HG03039 (cell line): Measurements from ENCODE around the gene RBL1.
"Not testable (repeated sequence)": the region's sequence is repeated elsewhere in the genome, so short reads cannot be mapped to it uniquely, and the experiment has no call there.

ENCODE experiments used
- ATAC-seq: cut with Tn5 transposase; IDR thresholded peaks from one replicate; pipeline ENCODE4 v1.9.1; 2021; ENCODE audit warnings: mild to moderate bottlenecking, moderate library complexity; ENCODE audit not compliant: unreplicated experiment

The RBL1 gene, protein sequence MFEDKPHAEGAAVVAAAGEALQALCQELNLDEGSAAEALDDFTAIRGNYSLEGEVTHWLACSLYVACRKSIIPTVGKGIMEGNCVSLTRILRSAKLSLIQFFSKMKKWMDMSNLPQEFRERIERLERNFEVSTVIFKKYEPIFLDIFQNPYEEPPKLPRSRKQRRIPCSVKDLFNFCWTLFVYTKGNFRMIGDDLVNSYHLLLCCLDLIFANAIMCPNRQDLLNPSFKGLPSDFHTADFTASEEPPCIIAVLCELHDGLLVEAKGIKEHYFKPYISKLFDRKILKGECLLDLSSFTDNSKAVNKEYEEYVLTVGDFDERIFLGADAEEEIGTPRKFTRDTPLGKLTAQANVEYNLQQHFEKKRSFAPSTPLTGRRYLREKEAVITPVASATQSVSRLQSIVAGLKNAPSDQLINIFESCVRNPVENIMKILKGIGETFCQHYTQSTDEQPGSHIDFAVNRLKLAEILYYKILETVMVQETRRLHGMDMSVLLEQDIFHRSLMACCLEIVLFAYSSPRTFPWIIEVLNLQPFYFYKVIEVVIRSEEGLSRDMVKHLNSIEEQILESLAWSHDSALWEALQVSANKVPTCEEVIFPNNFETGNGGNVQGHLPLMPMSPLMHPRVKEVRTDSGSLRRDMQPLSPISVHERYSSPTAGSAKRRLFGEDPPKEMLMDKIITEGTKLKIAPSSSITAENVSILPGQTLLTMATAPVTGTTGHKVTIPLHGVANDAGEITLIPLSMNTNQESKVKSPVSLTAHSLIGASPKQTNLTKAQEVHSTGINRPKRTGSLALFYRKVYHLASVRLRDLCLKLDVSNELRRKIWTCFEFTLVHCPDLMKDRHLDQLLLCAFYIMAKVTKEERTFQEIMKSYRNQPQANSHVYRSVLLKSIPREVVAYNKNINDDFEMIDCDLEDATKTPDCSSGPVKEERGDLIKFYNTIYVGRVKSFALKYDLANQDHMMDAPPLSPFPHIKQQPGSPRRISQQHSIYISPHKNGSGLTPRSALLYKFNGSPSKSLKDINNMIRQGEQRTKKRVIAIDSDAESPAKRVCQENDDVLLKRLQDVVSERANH

GRCh38 chr20:37095599-37096414 is at the start of gene RBL1:
RBL1 (minus strand) TSS chr20:37095997; CDS start chr20:37095928, 69 bp downstream.
- peak; percentile 71 for ATAC-seq

- no peak for ATAC-seq
Measured at GRCh38 chr20:37144856-37145404, 49.1 kb upstream of the RBL1 start.

DNA sequence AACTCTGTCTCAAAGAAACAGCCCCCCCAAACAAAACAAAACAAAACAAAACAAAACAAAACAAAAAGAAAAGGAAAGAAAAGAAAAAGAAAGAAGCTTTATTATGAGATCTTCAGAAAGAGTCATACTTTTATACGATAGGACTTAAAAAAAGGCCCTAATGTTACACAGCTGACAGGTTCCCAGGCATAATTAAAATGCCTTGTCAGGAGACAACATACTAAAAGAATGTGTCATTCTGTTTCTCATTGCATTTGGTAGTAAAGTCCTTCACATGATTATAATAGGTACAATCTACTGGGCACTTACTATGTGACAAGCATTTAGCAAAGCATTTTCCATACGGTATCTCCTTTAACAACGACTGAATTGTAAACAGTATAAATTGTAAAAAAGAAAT is 46.9 kb upstream of the RBL1 start:
- no peak for ATAC-seq

DNA sequence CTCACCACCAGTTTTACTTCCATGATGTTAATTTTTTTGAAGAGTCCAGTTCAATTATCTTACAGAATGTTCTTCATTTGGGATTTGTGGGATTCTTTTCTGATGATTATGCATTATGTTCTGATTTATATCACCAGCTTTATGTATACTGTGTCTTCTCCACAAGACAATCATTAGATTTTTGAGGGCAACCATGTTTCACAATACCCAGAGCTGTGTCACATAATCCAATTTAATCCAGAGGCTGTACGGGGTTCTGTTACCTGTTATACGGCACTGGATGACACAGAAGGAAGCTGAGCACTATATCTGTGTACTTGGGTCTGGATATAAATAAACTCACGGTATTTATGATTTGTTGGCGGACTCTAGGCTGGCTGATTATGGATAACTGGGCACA is 41.8 kb upstream of the RBL1 start:
- ATAC-seq = no peak

DNA sequence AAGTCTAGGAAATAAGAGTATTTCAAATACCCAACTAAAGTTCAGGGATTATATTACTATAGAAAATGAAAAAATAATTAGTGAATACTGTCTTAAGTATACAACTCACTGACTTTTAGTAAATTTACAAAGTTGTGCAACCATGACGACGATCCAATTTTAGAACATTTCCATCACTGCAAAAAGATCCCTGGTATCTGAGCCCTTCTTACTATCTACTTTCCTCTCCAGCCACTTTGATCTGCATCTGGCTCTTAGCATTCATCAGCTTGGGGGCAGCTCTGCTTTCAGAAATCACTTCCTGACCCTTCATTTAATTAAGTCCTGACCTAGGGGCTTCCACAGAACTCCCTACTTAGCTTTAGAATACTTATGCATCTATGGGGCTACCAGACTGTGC is 38.2 kb upstream of the RBL1 start:
- no peak for ATAC-seq

DNA sequence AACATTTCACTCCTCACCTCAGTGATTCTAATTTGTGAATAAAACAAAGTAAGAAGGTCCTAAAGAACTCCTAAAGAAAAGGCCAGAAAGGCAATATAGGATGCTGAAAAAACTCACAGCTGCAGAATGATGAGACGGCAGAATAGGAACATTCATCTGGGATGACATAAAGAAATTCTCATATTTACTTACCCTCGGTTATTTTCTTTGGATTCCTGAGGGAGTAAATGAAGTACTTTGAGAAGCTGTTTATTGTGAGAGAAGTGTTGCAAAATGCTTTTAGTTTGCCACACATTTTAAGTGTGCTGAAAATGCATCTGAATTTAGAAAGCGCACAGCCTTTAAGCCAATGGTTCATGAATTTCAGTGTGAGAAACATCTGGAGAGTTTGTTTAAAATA is 35.7 kb upstream of the RBL1 start:
- no peak for ATAC-seq

GRCh38 chr20:37128803-37129202 is 33.0 kb upstream of the RBL1 start:
- no peak for ATAC-seq

GRCh38 chr20:37126290-37126689 is 30.5 kb upstream of the RBL1 start:
- ATAC-seq = not testable (repeated sequence)

GRCh38 chr20:37123441-37123840 is 27.6 kb upstream of the RBL1 start:
- no peak for ATAC-seq

DNA sequence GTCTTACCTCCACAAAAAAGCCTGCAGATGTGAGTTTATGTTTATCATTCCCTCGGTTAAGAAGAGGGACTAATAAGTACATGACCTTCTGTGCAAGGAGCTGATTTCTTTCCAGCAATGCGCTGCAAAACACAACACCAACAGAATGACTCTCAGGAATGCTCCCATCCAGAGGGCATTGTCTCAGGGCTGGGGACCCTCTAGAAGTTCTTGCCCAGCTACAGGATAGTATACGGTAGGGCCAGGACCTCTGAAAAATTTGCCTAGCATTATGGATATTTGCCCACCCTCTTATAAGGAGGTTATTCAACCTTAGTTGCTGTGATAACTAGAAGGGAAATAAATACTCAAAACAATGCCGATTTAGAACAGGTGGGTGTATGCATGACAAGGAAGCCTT is 24.7 kb upstream of the RBL1 start:
- no peak for ATAC-seq

- ATAC-seq = no peak
Measured at GRCh38 chr20:37119356-37120036, 23.7 kb upstream of the RBL1 start.

- ATAC-seq = no peak
Measured at GRCh38 chr20:37114012-37114411, 18.2 kb upstream of the RBL1 start.

DNA sequence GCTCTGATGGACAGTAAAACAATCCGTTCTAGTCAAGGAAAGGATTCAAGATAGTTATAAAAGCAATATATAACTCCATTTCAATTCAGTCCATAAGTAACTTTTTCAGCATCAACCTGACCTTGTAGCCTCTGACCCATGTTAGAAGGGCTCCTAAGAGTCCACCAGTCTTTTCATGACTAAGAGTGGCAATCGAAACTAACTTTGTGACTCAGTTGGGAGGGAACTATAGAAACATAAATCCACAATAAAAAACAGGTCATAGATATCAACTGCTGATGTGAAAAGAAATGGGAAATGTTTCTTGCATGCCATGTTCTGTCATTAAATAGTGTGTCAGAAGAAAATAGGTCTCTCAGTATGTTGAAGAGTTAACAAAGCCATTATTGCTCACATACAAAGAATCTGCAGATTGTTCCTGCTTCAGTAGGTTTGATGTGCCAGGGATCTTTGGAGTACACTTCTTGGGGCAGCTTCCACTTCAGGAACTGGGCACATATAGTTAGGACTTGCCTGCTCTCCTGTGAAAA is 16.2 kb upstream of the RBL1 start:
- ATAC-seq = no peak

GRCh38 chr20:37108676-37109075 is 12.9 kb upstream of the RBL1 start:
- no peak for ATAC-seq

DNA sequence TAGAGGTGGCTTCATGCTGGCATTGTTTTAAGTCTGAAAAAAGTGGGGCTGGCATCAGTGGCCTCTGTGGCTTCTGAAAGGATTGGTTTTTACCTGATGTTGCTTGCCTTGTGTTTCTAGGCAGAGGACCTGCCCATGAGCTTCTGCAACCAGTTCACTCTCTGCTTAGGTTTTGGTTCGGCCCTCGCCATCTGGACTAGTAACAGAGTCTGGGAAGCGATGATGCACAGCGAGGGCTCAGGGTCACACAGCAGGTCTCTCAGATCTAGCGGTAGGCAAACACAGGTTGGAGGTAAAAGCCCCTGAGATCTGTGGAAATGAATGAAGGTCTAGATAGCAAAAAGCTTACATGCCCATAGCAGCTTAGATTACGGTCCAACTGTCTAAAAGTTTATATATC is 6.8 kb upstream of the RBL1 start:
- ATAC-seq = no peak

- ATAC-seq = no peak
Measured at GRCh38 chr20:37096415-37097041, 731 bp upstream of the RBL1 start.

DNA sequence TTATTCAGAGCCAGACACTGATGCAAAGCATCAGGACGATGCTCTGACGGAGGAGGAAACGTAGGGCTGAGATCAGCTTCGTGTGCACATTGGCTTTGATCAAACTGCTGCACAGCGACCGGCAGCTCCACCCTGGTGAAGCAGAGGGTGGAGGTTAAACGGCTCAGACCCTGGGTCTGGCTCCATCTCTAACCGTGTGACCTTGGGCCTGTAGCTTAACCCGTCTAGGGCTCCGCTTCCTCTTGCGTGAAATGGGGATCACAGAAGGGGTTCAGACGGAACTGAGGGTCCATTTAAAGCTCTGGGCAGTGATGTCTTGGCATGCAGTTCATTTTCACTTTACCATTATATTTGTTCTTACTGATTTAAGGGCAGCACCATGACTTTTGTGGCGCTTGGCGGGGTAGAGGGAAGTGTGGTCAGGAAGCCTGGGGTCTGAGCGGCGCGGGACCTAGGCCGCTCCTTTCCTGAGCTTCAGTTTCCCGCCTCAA is 644 bp downstream of the RBL1 start:
- ATAC-seq = peak; percentile 15

DNA sequence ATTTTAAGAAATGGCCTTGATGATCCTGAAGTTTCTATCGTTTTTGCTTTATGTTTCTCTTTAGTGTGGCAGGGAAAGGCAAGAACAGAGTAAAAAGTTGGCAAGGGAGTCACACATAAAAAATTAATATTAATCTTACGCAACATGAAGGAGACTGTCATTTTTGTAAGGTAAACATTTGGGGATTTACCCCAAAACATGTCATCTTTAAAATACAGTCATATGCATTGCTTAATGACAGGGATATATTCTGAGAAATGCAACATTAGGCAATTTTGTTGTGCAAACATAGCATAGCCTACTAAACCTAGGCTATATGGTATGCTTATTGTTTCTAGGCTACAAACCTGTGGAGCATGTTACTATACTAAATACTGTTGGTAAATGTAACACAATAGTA is 5.4 kb downstream of the RBL1 start:
- ATAC-seq = no peak

DNA sequence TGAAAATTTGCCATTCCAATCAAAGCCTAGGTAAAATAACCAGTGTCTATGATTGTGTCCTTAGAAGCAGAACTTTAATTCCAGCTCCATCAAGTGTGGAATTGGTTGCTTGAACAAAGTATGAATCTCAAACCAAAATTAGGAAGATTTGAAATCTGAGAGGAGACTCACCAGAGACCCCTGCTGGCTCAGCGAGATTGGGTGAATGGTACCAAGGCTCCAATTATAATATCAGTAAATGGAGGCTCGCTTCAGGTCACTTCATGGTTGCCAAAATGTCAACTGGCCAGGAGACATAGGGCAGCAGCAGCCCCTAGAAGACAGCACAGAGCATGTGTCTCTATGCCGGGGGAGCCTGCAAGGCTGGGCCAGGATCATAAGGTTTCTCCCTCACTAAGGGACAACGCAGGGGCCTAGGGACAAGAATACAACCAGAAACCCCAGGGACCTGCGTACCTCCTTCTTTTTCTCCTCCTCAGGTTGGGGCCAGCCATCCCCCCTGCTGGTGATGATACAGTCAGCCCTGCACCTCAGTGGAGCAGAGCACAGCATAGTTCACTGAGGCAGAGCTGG is 14.0 kb downstream of the RBL1 start:
- no peak for ATAC-seq
